Inflammatory macrophage treated with lipopolysaccharide for 4 hours (primary cell): ENCODE results near the gene PRKCZ.

ENCODE experiments used
- DNase-seq: peaks from one replicate; pipeline ENCODE4 v3.0.0-alpha.2; 2020

PRKCZ gene

DNA sequence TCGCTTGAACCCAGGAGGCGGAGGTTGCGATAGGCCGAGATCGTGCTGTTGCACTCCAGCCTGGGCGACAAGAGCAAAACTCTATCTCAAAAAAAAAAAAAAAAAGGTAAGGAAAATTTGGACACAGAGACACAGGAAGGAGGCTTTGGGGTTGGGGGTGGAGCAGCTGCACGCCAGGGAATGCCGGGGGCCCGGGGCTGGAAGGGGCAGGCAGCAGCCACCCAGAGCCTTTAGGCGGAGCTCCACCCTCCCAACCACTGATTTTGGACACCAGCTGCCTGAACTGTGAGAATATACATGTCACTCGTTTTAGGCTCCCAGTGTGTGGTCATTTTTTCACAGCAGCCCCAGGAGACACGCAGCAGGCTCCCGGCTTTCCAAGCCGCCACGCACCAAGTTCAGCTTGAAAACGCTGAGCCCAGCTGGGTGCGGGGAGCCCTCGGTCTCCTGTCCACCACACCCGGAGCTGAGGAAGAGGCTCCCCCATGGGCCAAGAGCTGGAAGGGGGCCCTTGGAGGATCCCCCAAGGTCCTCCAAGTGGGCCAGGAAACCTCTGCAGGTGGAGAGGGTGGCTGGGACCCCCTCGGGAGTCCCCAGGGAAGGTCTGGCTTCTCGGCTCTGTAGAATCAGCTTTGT is 150.2 kb downstream of the PRKCZ start:
- no peak for DNase-seq

DNA sequence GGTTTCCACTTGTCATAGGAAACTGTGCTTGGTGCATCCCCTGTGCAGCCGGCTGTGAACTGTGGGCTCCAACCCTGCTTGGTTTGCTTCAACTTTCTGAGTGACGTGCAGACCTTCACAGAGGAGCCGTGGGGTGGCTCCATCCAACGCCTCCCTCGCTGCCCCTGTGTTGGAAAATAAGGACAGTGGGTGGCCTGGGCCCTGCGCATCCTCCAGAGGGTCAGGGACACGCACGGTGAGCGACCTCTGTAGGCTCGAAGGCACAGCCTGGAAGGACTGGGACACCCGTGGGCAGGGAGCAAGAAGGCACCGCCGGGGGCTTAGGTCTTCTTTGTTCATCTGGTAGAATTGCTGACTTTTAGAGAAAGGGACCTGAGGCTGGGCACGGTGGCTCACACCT is 150.9 kb downstream of the PRKCZ start:
- no peak for DNase-seq

DNA sequence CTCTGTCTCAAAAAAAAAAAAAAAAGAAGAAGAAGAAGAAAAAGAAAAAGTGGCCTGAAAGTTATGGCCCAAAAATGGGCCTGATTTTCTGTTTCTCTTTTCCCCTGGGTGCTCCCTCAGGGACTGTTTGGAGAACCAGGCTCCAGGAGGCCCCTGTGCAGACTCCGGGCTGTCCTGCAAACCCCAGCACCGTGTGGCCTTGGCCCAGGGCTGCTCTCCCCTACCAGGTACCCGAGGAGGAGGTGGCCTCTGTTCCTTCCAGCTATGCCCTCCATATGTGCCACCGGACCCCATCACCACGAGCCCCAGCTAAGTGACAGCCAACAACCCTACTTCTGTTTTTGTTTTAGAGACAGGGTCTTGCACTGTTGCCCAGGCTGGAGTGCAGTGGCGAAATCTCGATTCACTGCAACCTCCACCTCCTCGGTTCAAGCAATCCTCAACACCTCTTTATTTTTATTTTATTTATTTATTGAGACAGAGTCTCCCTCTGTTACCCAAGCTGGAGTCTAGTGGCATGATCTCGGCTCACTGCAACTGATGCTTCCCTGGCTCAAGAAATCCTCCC is 151.9 kb downstream of the PRKCZ start:
- DNase-seq: no peak

DNA sequence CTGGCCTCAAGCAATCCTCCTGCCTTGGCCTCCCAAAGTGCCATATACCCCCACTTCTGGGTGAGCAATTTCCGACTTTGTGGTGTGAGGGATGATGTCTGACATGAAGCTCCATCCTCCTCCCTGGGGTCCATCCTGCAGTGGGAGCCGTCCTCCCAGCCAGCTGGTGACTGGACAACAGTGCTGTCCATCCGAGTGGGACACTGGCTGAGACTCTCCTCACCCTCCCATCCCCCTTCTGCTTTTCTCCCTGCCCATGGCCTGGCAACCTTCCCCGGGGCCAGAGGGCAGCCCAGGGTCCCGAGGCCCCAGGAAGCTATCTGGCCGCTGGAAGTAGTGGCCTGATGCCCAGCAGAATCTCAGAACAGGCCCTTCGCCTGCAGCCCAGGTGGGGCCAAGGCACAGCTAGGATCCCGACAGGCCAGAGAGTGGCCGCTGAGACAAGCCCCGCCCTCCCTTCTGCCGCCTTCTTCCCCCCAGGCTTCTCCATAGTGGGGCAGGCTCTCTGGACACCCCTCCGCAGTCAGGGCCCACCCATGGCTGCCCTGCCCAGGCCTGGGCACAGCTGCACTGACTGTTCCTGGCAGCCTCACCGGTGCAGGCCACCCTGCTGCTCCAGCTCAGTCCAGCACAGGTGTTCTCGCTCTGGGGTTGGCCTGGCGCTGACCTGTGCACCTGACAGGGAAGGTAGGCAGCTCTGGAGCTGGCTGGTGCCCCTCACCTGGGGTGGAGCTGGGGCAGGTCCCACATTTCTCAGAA is 152.8 kb downstream of the PRKCZ start:
- no peak for DNase-seq

DNA sequence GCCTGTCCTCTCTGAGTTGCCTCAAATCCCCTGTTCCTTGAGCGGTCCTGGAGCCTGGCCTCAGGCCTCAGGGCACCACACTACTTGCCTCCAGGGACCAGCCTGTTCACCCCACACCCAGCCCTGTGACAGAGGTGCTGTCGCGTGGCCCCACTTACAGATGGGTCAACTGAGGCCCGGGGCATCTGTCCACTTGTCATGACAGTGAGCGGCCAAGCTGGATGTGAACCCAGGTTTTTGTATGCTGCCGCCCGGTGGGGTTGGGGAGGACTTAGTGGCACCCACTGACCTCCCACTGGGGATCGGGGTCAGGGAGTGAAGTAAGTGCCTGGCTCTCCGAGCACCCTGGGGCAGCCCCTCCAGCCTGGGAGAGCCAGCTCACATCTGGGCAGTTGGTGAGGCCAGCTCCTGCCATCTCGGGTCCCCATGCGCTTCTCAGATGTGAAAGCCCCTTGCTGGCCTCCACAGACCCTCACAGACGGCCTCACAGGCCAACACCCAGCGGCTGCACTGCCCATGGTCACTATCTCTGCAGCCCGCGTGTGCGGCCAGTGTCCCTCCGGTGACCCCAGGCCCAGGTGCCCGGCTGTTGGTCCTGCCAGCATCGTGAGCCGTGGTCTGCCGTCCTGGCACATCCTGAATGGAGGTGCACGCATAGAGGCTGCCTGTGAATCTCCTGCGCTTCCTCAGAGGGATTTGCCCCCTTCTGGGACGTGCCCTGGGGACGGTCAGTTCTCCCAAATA is 153.6 kb downstream of the PRKCZ start:
- DNase-seq: no peak

DNA sequence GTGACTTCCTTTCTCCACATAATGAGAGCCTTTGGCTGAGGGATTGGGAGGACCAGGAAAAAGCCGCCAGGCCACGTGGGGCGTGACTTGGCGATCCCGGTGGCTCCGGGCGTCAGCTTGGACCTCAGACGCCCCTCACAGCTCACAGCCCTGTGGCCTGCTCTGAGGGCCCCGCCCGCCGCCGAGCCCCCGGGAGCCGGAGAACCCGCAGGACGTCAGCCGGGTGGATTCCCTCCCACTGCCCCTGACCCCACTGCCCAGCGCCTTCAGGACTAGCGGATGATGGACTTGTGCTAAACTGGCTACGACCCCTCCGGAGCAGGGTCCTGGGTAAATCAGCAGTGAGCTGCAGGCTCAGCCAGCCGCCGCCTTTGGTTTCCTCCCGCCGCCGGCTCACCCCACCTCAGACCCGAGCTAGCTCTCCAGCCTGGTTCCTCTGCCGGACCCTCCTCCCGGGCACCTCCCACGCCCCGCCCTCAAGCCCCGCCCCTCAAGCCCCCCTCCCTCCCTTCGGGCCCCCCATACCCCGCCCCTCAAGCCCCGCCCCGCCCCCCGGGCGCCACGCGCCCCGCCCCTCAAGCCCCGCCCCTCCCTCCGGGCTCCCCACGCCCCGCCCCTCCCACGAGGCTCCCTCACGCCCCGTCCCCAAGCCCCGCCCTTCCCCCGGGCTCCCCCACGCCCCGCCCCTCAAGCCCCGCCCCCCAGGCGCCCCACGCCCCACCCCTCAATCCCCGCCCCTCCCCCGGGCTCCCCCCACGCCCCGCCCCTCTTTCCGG is 154.4 kb downstream of the PRKCZ start:
- DNase-seq: no peak

DNA sequence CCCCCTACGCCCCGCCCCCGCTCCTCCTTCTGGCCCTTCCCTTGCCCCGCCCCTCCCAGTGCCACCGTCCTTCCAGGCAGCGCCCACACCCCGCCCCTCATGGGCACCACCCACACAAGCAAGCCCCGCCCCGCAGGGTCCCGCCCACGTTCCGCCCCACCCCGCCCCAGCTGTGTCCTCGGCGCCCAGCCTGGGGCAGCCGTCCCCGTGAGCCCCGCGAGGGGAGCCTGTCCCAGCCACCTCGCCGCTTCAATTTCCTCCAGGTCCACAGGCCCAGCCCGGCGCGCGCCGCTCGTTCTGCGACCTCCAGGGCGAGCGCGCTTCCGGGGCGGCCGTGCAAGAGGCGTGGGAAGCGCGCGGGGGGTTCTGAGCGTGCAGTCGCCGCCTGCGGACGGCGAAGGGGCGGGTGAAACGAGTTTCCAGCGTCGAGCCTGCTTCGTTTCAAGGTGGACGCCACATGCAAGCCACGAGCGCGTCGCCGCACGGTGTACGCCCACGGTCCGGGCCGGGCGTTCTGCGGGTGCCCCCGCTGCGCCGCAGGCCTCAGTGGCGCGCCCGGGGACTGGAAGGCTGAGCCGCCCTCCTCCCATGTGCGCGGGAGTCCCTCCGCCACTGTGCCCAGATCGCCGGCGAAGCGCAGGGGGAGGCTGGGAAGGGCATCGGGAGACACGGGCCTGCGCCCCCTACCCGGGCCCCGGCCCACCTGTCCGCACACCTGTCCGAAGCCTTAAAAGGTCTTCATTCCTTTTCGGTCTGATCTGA is 155.2 kb downstream of the PRKCZ start:
- peak; percentile 85 for DNase-seq

DNA sequence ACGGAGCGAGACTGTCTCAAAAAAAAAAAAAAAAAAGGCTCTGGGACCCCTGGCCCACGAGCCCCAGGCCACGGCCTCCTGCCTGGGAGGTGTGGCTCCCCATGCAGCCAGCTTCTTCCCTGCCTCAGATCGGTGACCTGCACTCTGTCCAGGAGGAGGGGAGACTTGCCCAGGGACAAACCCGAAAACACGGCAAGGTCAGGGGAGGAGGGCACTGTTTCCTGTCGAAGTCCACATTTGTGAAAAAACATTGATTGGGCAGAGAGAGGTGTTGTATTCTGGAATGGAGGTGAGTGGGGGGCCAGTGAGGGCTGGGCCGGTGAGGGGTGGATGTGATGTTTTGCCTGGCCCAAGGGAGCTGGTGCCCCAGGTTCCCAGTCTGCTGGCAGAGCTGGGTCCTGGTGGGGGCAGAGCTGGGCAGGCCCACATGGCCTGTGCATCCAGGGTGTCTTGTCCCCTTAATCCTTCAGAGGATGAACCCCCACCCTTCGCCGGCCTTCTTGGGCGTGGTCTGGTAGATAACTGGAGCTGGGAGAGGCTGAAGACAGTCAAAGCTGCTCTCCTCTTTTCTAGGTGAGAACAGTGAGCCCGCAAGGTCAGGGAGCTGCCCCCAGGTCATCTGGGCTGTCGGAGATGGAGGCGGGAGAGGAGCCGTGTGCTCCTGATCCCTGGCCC is 156.7 kb downstream of the PRKCZ start:
- DNase-seq: no peak

DNA sequence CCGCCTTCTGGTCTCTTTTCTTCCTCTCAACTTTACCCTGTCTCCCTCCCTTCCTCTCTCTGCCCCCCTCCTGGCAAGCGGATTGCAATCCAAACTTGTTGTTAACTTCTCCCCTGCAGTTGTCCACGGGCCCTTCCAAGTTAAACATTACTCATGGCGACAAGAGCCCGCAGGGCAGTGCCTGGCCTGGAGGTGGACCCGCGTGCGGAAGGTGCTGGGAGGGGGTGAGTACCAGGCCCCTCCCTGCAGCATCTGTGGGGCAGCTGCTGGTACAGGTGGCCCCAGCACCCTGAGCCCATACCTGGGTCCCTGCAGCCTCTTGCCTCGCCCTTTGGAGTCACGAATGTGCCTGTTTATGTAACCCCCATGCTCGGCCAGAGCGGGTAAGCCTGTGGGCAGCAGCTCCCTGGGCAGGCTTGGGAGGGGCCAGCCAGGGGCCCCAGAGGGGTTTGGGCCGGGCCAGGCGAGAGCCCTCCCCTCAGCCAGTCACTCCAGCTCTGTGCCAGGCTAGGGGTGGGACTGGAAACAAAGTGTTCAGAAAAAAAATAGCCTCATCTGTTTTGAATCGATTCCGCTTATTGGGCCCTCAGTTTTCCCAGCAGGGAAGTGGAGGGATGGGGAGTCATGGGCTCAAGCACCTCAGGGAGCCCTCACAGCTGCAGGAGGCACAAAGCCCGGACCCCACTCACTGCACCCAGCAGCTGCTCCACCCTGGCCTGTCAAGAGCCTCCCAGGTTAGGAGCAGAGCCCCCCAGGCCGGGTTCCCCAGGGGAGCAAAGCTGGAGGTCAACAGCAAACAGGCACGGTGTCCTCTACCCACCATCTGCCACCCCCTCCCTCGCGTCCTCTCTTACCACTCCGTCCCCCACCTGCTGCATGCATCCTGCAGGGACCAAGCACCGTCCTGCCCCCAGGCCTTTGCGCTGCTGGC is 158.4 kb downstream of the PRKCZ start:
- DNase-seq: no peak

DNA sequence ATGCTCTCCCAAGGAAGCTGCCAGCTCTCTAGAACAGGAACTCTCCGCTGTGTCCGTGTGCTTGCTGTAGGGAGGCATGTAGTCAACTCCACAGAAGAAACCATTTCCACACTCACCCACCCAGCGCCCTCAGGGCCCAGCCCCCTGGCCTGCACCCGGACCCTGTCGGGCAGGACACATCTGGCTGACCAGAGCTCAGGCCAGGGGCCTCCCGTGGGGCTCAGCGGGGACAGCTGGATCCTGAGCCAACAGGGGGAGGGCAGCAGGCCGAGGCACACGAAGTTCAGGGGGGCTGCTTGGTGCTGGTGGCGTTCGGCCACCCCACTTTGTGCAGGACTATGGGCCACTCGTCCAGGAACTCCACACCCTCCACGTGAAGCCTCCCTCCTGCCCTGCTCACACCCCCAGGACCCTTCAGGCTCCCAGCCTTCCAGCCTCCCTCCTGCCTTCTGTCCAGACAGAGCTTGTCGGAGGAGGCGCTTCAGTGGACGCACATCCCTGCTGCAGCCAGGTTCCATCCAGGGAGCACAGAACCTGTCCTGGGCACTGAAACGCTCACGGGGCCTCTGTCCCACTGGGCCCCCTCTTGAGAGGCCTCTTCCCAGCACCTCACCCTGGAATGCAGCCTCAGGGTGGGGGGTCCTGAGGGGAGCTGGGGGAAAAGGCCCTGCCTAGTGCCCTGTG is 159.3 kb downstream of the PRKCZ start:
- DNase-seq: no peak

DNA sequence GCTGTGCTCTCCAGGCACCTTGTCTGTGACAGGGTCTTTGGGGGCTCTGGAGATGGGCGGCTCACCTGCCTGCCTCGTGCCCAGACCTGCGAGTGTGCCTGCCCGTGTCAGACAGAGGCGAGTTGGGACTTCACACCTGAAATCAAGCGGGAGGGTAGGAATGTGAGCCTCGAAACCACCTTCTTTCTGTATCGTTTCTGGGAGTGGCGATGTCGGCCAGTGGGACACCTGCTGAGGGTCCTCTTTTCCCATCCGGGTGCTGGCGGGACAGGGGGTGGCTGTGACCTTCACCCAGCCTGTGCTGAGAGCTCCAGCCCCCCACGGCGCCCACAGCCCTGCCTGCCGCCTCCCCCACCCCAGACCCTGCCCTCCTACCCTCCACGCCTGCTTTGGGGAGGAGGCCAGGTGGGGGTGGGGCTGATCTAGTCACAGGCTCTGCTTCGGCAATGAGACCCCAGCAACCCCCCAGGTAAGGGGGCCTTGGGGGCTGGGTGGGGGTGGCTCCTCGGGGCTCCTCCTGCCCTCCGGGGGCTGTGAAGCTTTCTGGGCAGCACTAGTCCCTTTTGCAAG is 160.0 kb downstream of the PRKCZ start:
- DNase-seq: no peak

DNA sequence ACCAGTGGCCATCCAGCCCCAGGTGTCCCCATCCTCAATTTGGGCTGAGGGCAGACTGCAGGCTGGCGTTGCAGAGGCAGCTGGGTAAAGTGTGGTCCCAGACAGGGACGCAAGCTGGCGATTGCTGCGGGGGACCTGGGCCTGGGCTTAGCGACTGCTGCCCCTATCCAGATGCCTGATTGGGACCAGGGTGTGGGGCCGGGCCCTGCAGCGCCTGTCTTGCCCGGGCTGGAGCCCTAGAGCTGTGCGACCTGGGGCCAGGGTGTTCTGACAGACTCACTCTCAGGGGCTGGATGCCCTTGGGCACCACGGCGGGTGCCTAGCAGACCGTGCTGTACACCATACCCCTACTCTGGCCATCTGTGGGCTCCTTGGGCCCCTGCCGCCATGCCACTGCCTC is 160.6 kb downstream of the PRKCZ start:
- DNase-seq: no peak

DNA sequence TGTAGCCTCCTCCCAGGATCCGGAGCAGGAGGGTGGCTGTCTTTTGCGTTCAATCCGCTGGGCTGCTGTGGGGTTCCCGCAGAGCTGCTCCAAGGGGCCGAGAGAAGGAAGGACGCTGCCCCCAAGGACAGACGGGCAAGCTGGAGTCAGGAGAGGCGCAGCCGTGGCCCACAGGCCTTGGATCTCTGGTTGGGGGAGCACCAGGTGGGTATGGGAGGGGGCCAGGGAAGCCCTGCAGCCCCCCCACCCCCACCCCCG is 162.0 kb downstream of the PRKCZ start:
- no peak for DNase-seq

DNA sequence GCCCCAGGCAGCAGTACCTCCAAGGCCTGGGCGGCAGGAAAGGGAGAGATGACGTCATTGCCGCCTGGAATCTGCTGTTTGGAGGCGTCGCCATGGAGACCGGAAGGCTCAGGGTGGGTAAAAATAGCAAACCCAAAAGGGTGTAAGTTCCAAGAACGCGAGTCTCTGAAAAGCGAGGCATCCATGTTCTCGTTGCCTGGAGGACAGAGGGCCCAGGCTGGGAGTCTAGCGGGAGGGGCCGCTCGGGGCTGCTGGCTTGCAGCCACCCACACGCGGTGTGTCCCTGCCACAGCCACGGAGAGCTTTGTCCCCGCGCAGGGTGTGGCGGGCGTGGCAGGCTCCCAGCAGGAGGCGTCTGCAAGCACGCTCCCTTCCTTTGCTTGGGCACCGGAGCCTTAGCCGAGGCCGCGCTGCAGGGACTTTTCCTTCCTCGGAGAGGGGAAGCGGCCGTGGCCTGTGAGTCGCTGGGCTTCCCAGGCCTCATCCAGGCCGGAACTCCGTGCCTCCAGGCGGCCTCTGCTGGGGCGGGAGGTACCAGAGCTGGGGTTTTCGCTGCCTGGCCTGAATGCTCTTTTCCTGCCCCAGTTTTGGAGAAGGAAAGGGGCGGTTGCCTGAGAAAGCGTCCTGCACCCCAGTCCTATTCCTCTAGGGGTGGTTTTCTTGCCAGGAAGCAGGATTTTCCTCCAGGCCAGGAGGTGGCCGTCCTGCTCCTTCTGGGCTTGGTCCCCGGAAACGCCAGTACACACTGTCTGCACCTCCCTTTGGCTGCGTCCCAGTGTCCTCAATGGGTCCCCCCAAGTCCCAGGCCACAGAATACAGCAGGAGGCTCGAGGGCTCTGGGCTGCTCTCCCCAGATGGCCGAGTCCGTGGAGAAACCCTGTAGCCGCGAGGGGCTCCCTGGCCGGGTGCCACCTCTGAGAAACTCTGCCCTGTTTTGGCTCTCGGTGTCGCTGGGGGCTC is 162.6 kb downstream of the PRKCZ start:
- peak; percentile 84 for DNase-seq

DNA sequence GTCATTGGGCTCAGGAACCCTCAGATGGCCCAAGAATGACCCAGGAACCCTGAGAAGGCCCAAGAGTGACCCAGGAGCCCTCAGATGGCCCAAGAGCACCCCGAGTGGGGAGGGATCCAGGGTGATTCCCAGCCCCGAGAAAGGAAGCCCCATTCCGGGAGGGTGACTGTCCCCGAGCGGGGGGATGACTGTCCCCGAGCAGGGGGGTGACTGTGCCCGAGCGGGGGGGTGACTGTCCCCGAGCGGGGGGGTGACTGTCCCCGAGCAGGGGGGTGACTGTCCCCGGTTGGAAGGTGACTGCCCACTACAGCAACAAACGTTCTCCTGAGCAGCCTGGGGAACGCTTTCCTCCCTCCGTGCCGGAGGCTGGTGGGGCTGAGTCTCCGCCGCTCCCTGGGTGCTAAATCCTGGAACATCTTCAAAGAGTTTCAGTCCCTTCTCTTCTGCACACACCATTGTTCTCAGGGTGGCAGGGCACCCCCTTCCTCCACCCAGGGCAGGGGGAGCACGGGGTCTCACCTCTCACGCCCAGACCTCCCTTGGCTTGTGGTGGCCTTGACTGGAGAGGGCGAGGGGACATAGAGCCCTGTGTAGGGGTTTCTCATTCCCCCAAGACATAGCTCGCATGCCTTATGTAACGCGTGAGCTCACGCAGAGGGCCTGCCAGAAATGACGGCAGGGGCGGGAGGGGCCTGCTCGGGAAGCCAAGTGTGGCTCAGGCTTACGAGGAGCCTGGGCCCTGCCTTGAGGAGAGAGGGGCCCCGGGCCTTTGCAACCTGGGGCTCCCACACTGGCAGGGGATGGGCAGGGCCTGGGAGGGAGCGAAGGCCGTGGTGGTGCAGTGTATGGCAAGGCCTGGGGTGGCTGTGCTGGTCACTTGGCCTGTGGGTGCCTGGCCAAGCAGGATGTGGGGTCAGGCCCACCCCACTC is 163.6 kb downstream of the PRKCZ start:
- no peak for DNase-seq

DNA sequence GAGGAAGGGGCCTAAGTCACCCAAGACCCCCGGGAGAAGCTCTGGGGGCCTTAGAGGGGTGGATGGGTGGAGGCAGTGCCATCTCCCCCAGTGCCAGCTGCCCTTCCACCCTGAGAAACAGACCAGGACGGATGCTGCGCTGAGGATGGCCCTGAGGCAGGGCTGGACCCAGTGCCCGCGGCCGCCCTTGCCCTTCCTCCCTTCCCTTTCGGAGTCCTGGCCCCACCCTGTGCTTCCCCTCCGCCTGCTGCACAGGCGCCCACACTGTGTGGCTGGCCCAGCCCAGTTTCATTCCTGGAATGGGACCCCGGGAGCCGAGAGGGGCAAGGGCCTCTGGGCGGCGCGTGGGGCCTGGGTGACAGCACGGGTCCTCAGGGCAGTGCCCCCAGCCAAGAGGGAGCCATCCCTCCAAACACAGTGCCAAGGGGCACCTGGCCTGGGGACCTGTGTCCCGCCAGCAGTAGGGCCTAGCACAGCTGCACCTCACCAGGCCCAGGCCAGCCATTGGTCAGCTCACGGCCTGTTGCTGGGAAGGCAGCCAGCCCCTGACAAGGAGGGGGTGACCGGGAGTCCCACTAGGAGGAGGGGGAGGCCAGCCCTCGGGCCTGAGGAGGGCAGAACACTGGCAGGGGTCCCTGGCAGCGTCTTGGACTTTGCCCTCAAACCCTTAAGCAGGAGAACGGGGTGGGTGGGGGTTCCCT is 164.5 kb downstream of the PRKCZ start:
- no peak for DNase-seq

DNA sequence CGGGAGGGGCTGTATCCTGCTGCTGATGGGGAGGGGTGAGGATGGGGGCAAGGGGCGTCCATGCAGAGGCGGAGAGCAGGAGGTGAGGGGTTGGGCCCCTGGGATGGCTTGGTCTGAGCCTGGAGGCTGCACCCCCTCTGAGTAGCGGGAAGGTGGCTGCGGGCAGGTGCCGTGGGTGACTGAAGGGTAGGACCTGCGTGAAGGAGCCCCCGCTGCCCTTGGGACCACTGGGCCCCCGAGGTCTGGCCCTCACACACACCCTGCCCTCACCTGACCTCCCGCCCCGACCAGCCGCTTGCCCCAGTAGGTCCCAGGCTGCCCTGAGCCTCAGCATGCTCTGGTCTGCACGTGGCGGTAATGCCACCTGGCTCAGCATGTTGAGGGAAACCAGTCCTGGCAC is 165.1 kb downstream of the PRKCZ start:
- no peak for DNase-seq
